Right lobe of liver (tissue), 4 donors: Measurements from ENCODE around the gene ACE2.

ENCODE experiments used
- CTCF ChIP-seq, 4 donors: fragments of 200-600 bp in 3 of 4; fragments of 450-650 bp in 1 of 4; IDR thresholded peaks; one replicate each; pipeline versions ENCODE4 v1.5.1 to v1.8.0; 2016 to 2022; ENCODE audit warnings: antibody characterized with exemption in 4 of 4, mild to moderate bottlenecking in 2 of 4
- POLR2A ChIP-seq: fragments of 450-650 bp; IDR thresholded peaks from one replicate; pipeline ENCODE4 v1.6.1; 2017; ENCODE audit warnings: antibody characterized with exemption, mild to moderate bottlenecking
- donor health status: DM: no; HTN: no; CAD: no.
- donor health status: DM: no; HTN: no; CAD: no.
- donor health status: DM: no; HTN: yes; CAD: no.

- TF ChIP-seq CTCF (IDR thresholded peaks at IDR 0.05) = no peak
- no peak for TF ChIP-seq POLR2A
These were observed 84.8 kb downstream of the ACE2 start for GRCh38 chrX:15515931-15516330.
